ENCODE results near the gene ABCA3.

- TF ChIP-seq CTCF (IDR thresholded peaks at IDR 0.05; ENCODE audit: insufficient read depth, low read length) (peak; percentile 9), REST (IDR thresholded peaks at IDR 0.05; ENCODE audit: insufficient replicate concordance, low read depth) (no peak), POLR2AphosphoS5 (IDR thresholded peaks at IDR 0.05; ENCODE audit: low read depth) (no peak), GABPA (IDR thresholded peaks at IDR 0.05; ENCODE audit: low read depth) (no peak), SPI1 (IDR thresholded peaks at IDR 0.05; ENCODE audit: borderline replicate concordance, low read depth) (no peak)
Measured at GRCh38 chr16:2296661-2297505, 43.6 kb downstream of the ABCA3 start.
